CD4-positive, alpha-beta memory T cell (primary cell): ENCODE measurements around the gene SEC31A. TPM values are rescaled to one million over a fixed set of nuclear protein-coding genes. Genes with fewer than 3 reads are reported as not detected.

ENCODE experiments used
- CTCF ChIA-PET: fragments of 350-600 bp; sonication (Branson Sonifier 250); formaldehyde crosslinking; loops from one replicate; lab custom pipeline; 2021; ENCODE audit warnings: inconsistent platforms; ENCODE audit not compliant: partially characterized antibody; lab: Charles Lee
- POLR2A ChIA-PET: fragments of 350-600 bp; sonication (Branson Sonifier 250); formaldehyde crosslinking; loops from one replicate; lab custom pipeline; 2021; ENCODE audit not compliant: partially characterized antibody; lab: Charles Lee
- DNase-seq, 5 donors: peaks; one replicate each; pipeline versions ENCODE4 v3.0.0 to v3.0.0-alpha.2; 2020 to 2022; ENCODE audit warnings: mixed read lengths in 1 of 5
- H3K27ac ChIP-seq: one replicate; pipeline ENCODE4 v1.7.0; 2013; ENCODE audit warnings: low read depth, low read length
- H3K27me3 ChIP-seq: 2 replicates; pipeline ENCODE4 v1.7.0; 2013; ENCODE audit warnings: mild to moderate bottlenecking, low read length, moderate library complexity; ENCODE audit not compliant: insufficient read depth
- H3K36me3 ChIP-seq: 2 replicates; pipeline ENCODE4 v1.7.0; 2013; ENCODE audit warnings: mild to moderate bottlenecking, low read length, moderate library complexity; ENCODE audit not compliant: insufficient read depth
- H3K4me1 ChIP-seq: 2 replicates; pipeline ENCODE4 v1.7.0; 2013; ENCODE audit warnings: mild to moderate bottlenecking, low read length, moderate library complexity; ENCODE audit not compliant: insufficient read depth
- H3K4me3 ChIP-seq, 2 donors: one replicate each; pipeline ENCODE4 v1.7.0; 2013; ENCODE audit warnings: low read length in 2 of 2, mild to moderate bottlenecking in 1 of 2
- H3K9me3 ChIP-seq, 2 donors: one replicate each; pipeline ENCODE4 v1.7.0; 2013; ENCODE audit warnings: low read length in 2 of 2, control low read depth in 1 of 2; ENCODE audit not compliant: control insufficient read depth in 1 of 2
- H3K27ac Mint-ChIP-seq, 7 donors: one replicate each; pipeline ENCODE4 v1.8.0; 2020 to 2021; ENCODE audit warnings: mixed read lengths in 7 of 7, mild to moderate bottlenecking in 6 of 7, inconsistent platforms in 3 of 7, moderate library complexity in 3 of 7
- H3K27me3 Mint-ChIP-seq, 2 donors: one replicate each; pipeline ENCODE4 v1.8.0; 2020 to 2021; ENCODE audit warnings: mixed read lengths in 2 of 2
- H3K36me3 Mint-ChIP-seq, 2 donors: one replicate each; pipeline ENCODE4 v1.8.0; 2020 to 2021; ENCODE audit warnings: mixed read lengths in 2 of 2, inconsistent platforms in 1 of 2, mild to moderate bottlenecking in 1 of 2
- H3K4me1 Mint-ChIP-seq, 4 donors: one replicate each; pipeline ENCODE4 v1.8.0; 2020 to 2021; ENCODE audit warnings: mixed read lengths in 4 of 4, mild to moderate bottlenecking in 1 of 4
- H3K4me3 Mint-ChIP-seq, 8 donors: one replicate each; pipeline ENCODE4 v1.8.0; 2020 to 2021; ENCODE audit warnings: mixed read lengths in 8 of 8, mild to moderate bottlenecking in 7 of 8, moderate library complexity in 6 of 8, inconsistent platforms in 3 of 8
- H3K9me3 Mint-ChIP-seq, 8 donors: one replicate each; pipeline ENCODE4 v1.8.0; 2020 to 2021; ENCODE audit warnings: mixed read lengths in 8 of 8, mild to moderate bottlenecking in 5 of 8, inconsistent platforms in 3 of 8, moderate library complexity in 1 of 8
- intact Hi-C: fragments of 100-400 bp; cut with micrococcal nuclease; formaldehyde crosslinking; loops from one replicate; pipeline ENCODE4 v1.15.1; 2023
- polyA plus RNA-seq, 2 donors: library from polyadenylated mRNA; unstranded; fragments of 300-500 nt; fragmentation: Illumina TruSeq; gene quantifications; one replicate each; pipeline ENCODE4 v1.2.3, GENCODE V29; 2021
- total RNA-seq, 2 experiments: library from RNA; stranded (reverse); gene quantifications; one replicate each; pipeline ENCODE4 v1.2.3, GENCODE V29; 2021

The SEC31A gene
- total and polyA plus RNA-seq, 4 experiments from 2014 or later: 138 to 175 (median 162) TPM

- no peak overlapping the region for H3K27ac ChIP-seq
- intact Hi-C loops: no loop called here
- no peaks in the 10 kb centered on the region for H3K36me3 ChIP-seq
- no peaks in the 10 kb centered on the region for H3K9me3 Mint-ChIP-seq
- no peaks in the 10 kb centered on the region for H3K27me3 ChIP-seq
- CTCF ChIA-PET: no interaction called here
- POLR2A ChIA-PET: no interaction called here
- H3K4me1 Mint-ChIP-seq: peaks cover 0 to 11% (median 3%) of the 10 kb centered on the region in 4 donors
- H3K27ac Mint-ChIP-seq: no peak overlapping the region
- no peaks in the 10 kb centered on the region for H3K9me3 ChIP-seq
- no peak for DNase-seq
- H3K36me3 Mint-ChIP-seq: peaks cover 0 to 7% of the 10 kb centered on the region in 2 donors
- H3K4me3 ChIP-seq: no peak overlapping the region
- H3K4me3 Mint-ChIP-seq: no peak overlapping the region
- H3K4me1 ChIP-seq: no peaks in the 10 kb centered on the region
- H3K27me3 Mint-ChIP-seq: peaks cover 2% of the 10 kb centered on the region in 2 donors
Measured at GRCh38 chr4:82811392-82811791, 79.6 kb downstream of the SEC31A start.

- ChIA-PET POLR2A (no interaction called here), CTCF (no interaction called here)
- H3K36me3 ChIP-seq: no peaks in the 10 kb centered on the region
- H3K27me3 ChIP-seq: no peaks in the 10 kb centered on the region
- no peak overlapping the region for H3K4me3 Mint-ChIP-seq
- H3K27me3 Mint-ChIP-seq: peaks cover 2% of the 10 kb centered on the region in 2 donors
- intact Hi-C loops: no loop called here
- peaks cover 0 to 1% of the 10 kb centered on the region in 2 donors for H3K36me3 Mint-ChIP-seq
- DNase-seq: no peak
- no peak overlapping the region for H3K27ac Mint-ChIP-seq
- H3K4me1 Mint-ChIP-seq: peaks cover 0 to 11% (median 3%) of the 10 kb centered on the region in 4 donors
- no peak overlapping the region for H3K4me3 ChIP-seq
- no peak overlapping the region for H3K27ac ChIP-seq
- H3K4me1 ChIP-seq: no peaks in the 10 kb centered on the region
- no peaks in the 10 kb centered on the region for H3K9me3 ChIP-seq
- H3K9me3 Mint-ChIP-seq: no peaks in the 10 kb centered on the region
Measured at GRCh38 chr4:82810176-82810575, 80.8 kb downstream of the SEC31A start.

- CTCF ChIA-PET: no interaction called here
- POLR2A ChIA-PET: no interaction called here
- H3K9me3 Mint-ChIP-seq: no peaks in the 10 kb centered on the region
- H3K4me1 Mint-ChIP-seq: peaks cover 0 to 10% (median 3%) of the 10 kb centered on the region in 4 donors
- DNase-seq: no peak
- H3K4me3 Mint-ChIP-seq: no peak overlapping the region
- Histone ChIP-seq H3K9me3 (no peaks in the 10 kb centered on the region), H3K36me3 (no peaks in the 10 kb centered on the region), H3K27ac (no peak overlapping the region), H3K4me1 (no peaks in the 10 kb centered on the region), H3K27me3 (no peaks in the 10 kb centered on the region), H3K4me3 (no peak overlapping the region)
- H3K27ac Mint-ChIP-seq: no peak overlapping the region
- intact Hi-C loops: no loop called here
- H3K36me3 Mint-ChIP-seq: no peaks in the 10 kb centered on the region
- H3K27me3 Mint-ChIP-seq: peaks cover 2% of the 10 kb centered on the region in 2 donors
Measured at GRCh38 chr4:82809619-82810018, 81.3 kb downstream of the SEC31A start.

GRCh38 chr4:82803746-82804145 lies 87.2 kb downstream of the SEC31A start:
- peaks cover 20% of the 10 kb centered on the region for H3K27me3 ChIP-seq
- ChIA-PET POLR2A (no interaction called here), CTCF (no interaction called here)
- no peaks in the 10 kb centered on the region for H3K9me3 Mint-ChIP-seq
- H3K4me3 ChIP-seq: no peak overlapping the region
- H3K4me1 ChIP-seq: peaks cover 10% of the 10 kb centered on the region
- H3K27ac ChIP-seq: no peak overlapping the region
- H3K9me3 ChIP-seq: no peaks in the 10 kb centered on the region
- H3K36me3 ChIP-seq: no peaks in the 10 kb centered on the region
- H3K36me3 Mint-ChIP-seq: no peaks in the 10 kb centered on the region
- intact Hi-C loops: no loop called here
- H3K4me1 Mint-ChIP-seq: peaks cover 5 to 11% (median 7%) of the 10 kb centered on the region in 4 donors
- H3K27me3 Mint-ChIP-seq: peaks cover 19 to 28% of the 10 kb centered on the region in 2 donors
- H3K4me3 Mint-ChIP-seq: no peak overlapping the region
- no peak overlapping the region for H3K27ac Mint-ChIP-seq
- no peak for DNase-seq

GRCh38 chr4:82802911-82803310 lies 88.0 kb downstream of the SEC31A start:
- no peaks in the 10 kb centered on the region for H3K9me3 Mint-ChIP-seq
- peaks cover 19 to 28% of the 10 kb centered on the region in 2 donors for H3K27me3 Mint-ChIP-seq
- no peak overlapping the region for H3K27ac Mint-ChIP-seq
- no peaks in the 10 kb centered on the region for H3K36me3 Mint-ChIP-seq
- CTCF ChIA-PET: no interaction called here
- H3K4me3 Mint-ChIP-seq: no peak overlapping the region
- Histone ChIP-seq H3K27ac (no peak overlapping the region), H3K9me3 (no peaks in the 10 kb centered on the region), H3K36me3 (no peaks in the 10 kb centered on the region), H3K4me1 (peaks cover 10% of the 10 kb centered on the region), H3K4me3 (no peak overlapping the region), H3K27me3 (peaks cover 20% of the 10 kb centered on the region)
- no peak for DNase-seq
- peaks cover 5 to 11% (median 7%) of the 10 kb centered on the region in 4 donors for H3K4me1 Mint-ChIP-seq
- intact Hi-C loops: no loop called here
- POLR2A ChIA-PET: no interaction called here

- intact Hi-C loops: no loop called here
- peaks cover 22 to 33% of the 10 kb centered on the region in 2 donors for H3K27me3 Mint-ChIP-seq
- Histone ChIP-seq H3K4me3 (no peak overlapping the region), H3K27ac (no peak overlapping the region), H3K27me3 (peaks cover 28% of the 10 kb centered on the region), H3K36me3 (no peaks in the 10 kb centered on the region), H3K4me1 (peaks cover 18% of the 10 kb centered on the region), H3K9me3 (no peaks in the 10 kb centered on the region)
- H3K36me3 Mint-ChIP-seq: no peaks in the 10 kb centered on the region
- POLR2A ChIA-PET: no interaction called here
- no peak overlapping the region for H3K4me3 Mint-ChIP-seq
- peaks cover 10 to 18% (median 12%) of the 10 kb centered on the region in 4 donors for H3K4me1 Mint-ChIP-seq
- CTCF ChIA-PET: no interaction called here
- H3K27ac Mint-ChIP-seq: no peak overlapping the region
- DNase-seq: no peak
- no peaks in the 10 kb centered on the region for H3K9me3 Mint-ChIP-seq
Measured at GRCh38 chr4:82801910-82802521, 88.9 kb downstream of the SEC31A start.

GRCh38 chr4:82799006-82799881 lies 91.7 kb downstream of the SEC31A start:
- Mint-ChIP-seq H3K27me3 (peaks cover 30 to 45% of the 10 kb centered on the region in 2 donors), H3K4me3 (peak overlapping the region; percentile 73 to 84 (median 82)), H3K36me3 (no peaks in the 10 kb centered on the region), H3K9me3 (no peaks in the 10 kb centered on the region), H3K27ac (peak overlapping the region in 1 of 7 donors; percentile 61), H3K4me1 (peaks cover 10 to 24% (median 13%) of the 10 kb centered on the region in 4 donors)
- H3K4me1 ChIP-seq: peaks cover 18% of the 10 kb centered on the region
- no peaks in the 10 kb centered on the region for H3K36me3 ChIP-seq
- peak in 1 of 5 donors; percentile 5 for DNase-seq
- ChIA-PET POLR2A (no interaction called here), CTCF (no interaction called here)
- H3K27ac ChIP-seq: no peak overlapping the region
- H3K4me3 ChIP-seq: peak overlapping the region in 1 of 2 donors; percentile 41
- H3K27me3 ChIP-seq: peaks cover 31% of the 10 kb centered on the region
- H3K9me3 ChIP-seq: no peaks in the 10 kb centered on the region
- intact Hi-C loops: no loop called here
